Measurements from ENCODE around the gene CCDC192. TPM values are rescaled to one million over a fixed set of nuclear protein-coding genes. Genes with fewer than 3 reads are reported as not detected.

CCDC192 gene
- total and polyA plus RNA-seq, 2 of the 4 experiments (the other 2 are of a cell fraction): not detected

Other genes starting within 250 kb of the CCDC192 start
- 46.8 and 49.4 TPM in 2 replicates for gene PRRC1, start 185.8 kb upstream of the CCDC192 start, total RNA-seq (2012; rRNA removed)
- 63.1 and 68.3 TPM in 2 replicates for gene PRRC1, start 185.8 kb upstream of the CCDC192 start, polyA plus RNA-seq (2012; rRNA removed)
- not detected in 2 replicates for gene CTXN3, start 54.3 kb upstream of the CCDC192 start, total RNA-seq (2012; rRNA removed)
- not detected in 2 replicates for gene CTXN3, start 54.3 kb upstream of the CCDC192 start, polyA plus RNA-seq (2012; rRNA removed)

All from IMR-90 (cell line).